ENCODE measurements around the gene DNAI7. TPM values are rescaled to one million over a fixed set of nuclear protein-coding genes. Genes with fewer than 3 reads are reported as not detected.

DNAI7 gene
- total and polyA plus RNA-seq, 2 of the 8 experiments (the other 6 are each of a cell fraction or from before 2014, with no cell fraction given): 0.12 to 0.28 TPM

- no peak for TF ChIP-seq MAX (IDR thresholded peaks at IDR 0.05)
These were observed 7.2 kb downstream of the DNAI7 start (continued) for GRCh38 chr12:25187781-25188180.
